ENCODE results near the gene SYT2. TPM values are rescaled to one million over a fixed set of nuclear protein-coding genes. Genes with fewer than 3 reads are reported as not detected.

Gene SYT2
- total and polyA plus RNA-seq, 2 of the 13 experiments (the other 11 are each of a cell fraction or from before 2014, with no cell fraction given) = not detected

- H3K4me1 ChIP-seq (ENCODE audit: insufficient read depth, low read length) = 0 out of 2 replicates have a peak, but pooled peaks cover 8% of the 10 kb centered on the region
- no peak overlapping the region for H3K4me2 ChIP-seq (ENCODE audit: low read depth, low read length)
- H3K79me2 ChIP-seq (ENCODE audit: insufficient read depth, low read length) = no peaks in the 10 kb centered on the region
- H2AFZ ChIP-seq (ENCODE audit: low read length) = no peak overlapping the region
- peaks cover 23 to 94% of the 10 kb centered on the region in 2 experiments for H3K27me3 ChIP-seq (ENCODE audit: control insufficient read depth in 1 of 2, insufficient read depth in 2 of 2, low read length in 2 of 2)
- no peak overlapping the region for H3K9ac ChIP-seq (ENCODE audit: insufficient read depth, low read depth, low read length)
- in situ Hi-C loops (cut with HindIII; ENCODE audit: extremely low pct_ligation_motif_present, low pct_unique_long_range_greater_than_20kb) (no loop called here), intact Hi-C loops (cut with micrococcal nuclease; ENCODE audit: unreplicated experiment) (no loop called here)
- CTCF ChIA-PET (ENCODE audit: low intra/inter-chr PET ratio, low total read pairs) = no interaction called here
- H3K36me3 ChIP-seq (replicated peaks in 1 of 2; ENCODE audit: control insufficient read depth in 1 of 2, insufficient read depth in 2 of 2, low read length in 2 of 2) = no peaks in the 10 kb centered on the region
- no peak for DNase-seq (ENCODE audit: low spot score)
- no peak overlapping the region for H3K27ac ChIP-seq (ENCODE audit: extremely low read length, insufficient read depth, low read length)
- BruUV-seq (replicated peaks) = no TSS peak
- 3% methylated on average over 4 of the region's 5 CpGs for WGBS (ENCODE audit: low lambda C conversion rate)
- no peak for ATAC-seq
- POLR2A ChIA-PET = no interaction called here
- no peaks in the 10 kb centered on the region for H3K9me3 ChIP-seq (ENCODE audit: low read length)
- TF ChIP-seq ZBTB49 (CRISPR knock-in tag; IDR thresholded peaks at IDR 0.05; ENCODE audit: borderline replicate concordance) (no peak), CAMTA2 (CRISPR knock-in tag; IDR thresholded peaks at IDR 0.05; ENCODE audit: borderline replicate concordance) (no peak), ZNF782 (CRISPR knock-in tag; IDR thresholded peaks at IDR 0.05; ENCODE audit: borderline replicate concordance) (no peak)
- H3K4me3 ChIP-seq (replicated peaks in 1 of 3; ENCODE audit: insufficient read depth in 1 of 3, low read depth in 2 of 3, low read length in 3 of 3) = no peak overlapping the region
- no peak for FAIRE-seq
- H4K20me1 ChIP-seq (ENCODE audit: insufficient read depth, low read length) = no peaks in the 10 kb centered on the region; the same call in 1 of the 2 replicates
Observed at GRCh38 chr1:202706851-202707250, 3.4 kb downstream of the SYT2 start.

- TF ChIP-seq TFE3 (CRISPR knock-in tag; IDR thresholded peaks at IDR 0.05) = no peak
- no peak for TF ChIP-seq IKZF4 (CRISPR knock-in tag; IDR thresholded peaks at IDR 0.05; ENCODE audit: borderline replicate concordance, low read depth, not compliant biosample characterization)
- TF ChIP-seq RNF219 (CRISPR knock-in tag; IDR thresholded peaks at IDR 0.05) = no peak
- TF ChIP-seq ZNF326 (CRISPR knock-in tag; IDR thresholded peaks at IDR 0.05; ENCODE audit: borderline replicate concordance) = no peak
- TF ChIP-seq ERF (CRISPR knock-in tag; IDR thresholded peaks at IDR 0.05) = no peak
- TF ChIP-seq NFKBIZ (CRISPR knock-in tag; IDR thresholded peaks at IDR 0.05) = no peak
- TF ChIP-seq HOXA3 (CRISPR knock-in tag; IDR thresholded peaks at IDR 0.05) = no peak
- TF ChIP-seq ZNF547 (CRISPR knock-in tag; IDR thresholded peaks at IDR 0.05) = no peak
- ChIA-PET POLR2A (no interaction called here), CTCF (ENCODE audit: low intra/inter-chr PET ratio, low total read pairs) (no interaction called here)
- no peak for FAIRE-seq
- ATAC-seq = no peak
- in situ Hi-C loops (cut with HindIII; ENCODE audit: extremely low pct_ligation_motif_present, low pct_unique_long_range_greater_than_20kb) = no loop called here
- DNase-seq (ENCODE audit: low spot score) = no peak
- H3K4me1 ChIP-seq (ENCODE audit: insufficient read depth, low read length) = no peaks in the 10 kb centered on the region
- no peak overlapping the region for H2AFZ ChIP-seq (ENCODE audit: low read length)
- H3K27ac ChIP-seq (ENCODE audit: extremely low read length, insufficient read depth, low read length) = no peak overlapping the region
- no peak overlapping the region for H3K9ac ChIP-seq (ENCODE audit: insufficient read depth, low read depth, low read length)
- H3K27me3 ChIP-seq (ENCODE audit: control insufficient read depth in 1 of 2, insufficient read depth in 2 of 2, low read length in 2 of 2) = peaks cover 13 to 81% of the 10 kb centered on the region in 2 experiments; a peak in 4 of 5 replicates
- no TSS peak for BruUV-seq (replicated peaks)
- no peak overlapping the region for H3K4me3 ChIP-seq (replicated peaks in 1 of 3; ENCODE audit: insufficient read depth in 1 of 3, low read depth in 2 of 3, low read length in 3 of 3)
- no peaks in the 10 kb centered on the region for H3K36me3 ChIP-seq (replicated peaks in 1 of 2; ENCODE audit: control insufficient read depth in 1 of 2, insufficient read depth in 2 of 2, low read length in 2 of 2)
- H3K4me2 ChIP-seq (ENCODE audit: low read depth, low read length) = no peak overlapping the region
- 0% methylated on average over 4 of the region's 4 CpGs for WGBS (ENCODE audit: low lambda C conversion rate)
- intact Hi-C loops (cut with micrococcal nuclease; ENCODE audit: unreplicated experiment) = no loop called here
- H4K20me1 ChIP-seq (ENCODE audit: insufficient read depth, low read length) = no peaks in the 10 kb centered on the region; the same call in 1 of the 2 replicates
- no peaks in the 10 kb centered on the region for H3K79me2 ChIP-seq (ENCODE audit: insufficient read depth, low read length)
- H3K9me3 ChIP-seq (ENCODE audit: low read length) = no peaks in the 10 kb centered on the region
Observed at GRCh38 chr1:202704601-202705000, 5.7 kb downstream of the SYT2 start.
